ENCODE results near the gene EMC9.
"Not testable (repeated sequence)": the region's sequence is repeated elsewhere in the genome, so short reads cannot be mapped to it uniquely, and the experiment has no call there.

Gene EMC9

GRCh38 chr14:24110523-24110922 lies 30.9 kb downstream of the EMC9 start:
- no peak for DNase-seq (ENCODE audit: low read depth, low spot score)
- no peak overlapping the region for H3K4me3 ChIP-seq (ENCODE audit: low read depth, low read length)
- no peak for TF ChIP-seq CTCF (IDR thresholded peaks at IDR 0.05; ENCODE audit: low read depth, low read length)
- in situ Hi-C loops (cut with HindIII; ENCODE audit: low sequenced_read_pairs) = no loop called here

- H3K4me3 ChIP-seq (ENCODE audit: low read depth, low read length) = no peak overlapping the region
- in situ Hi-C loops (cut with HindIII; ENCODE audit: low sequenced_read_pairs) = no loop called here
- no peak for DNase-seq (ENCODE audit: low read depth, low spot score)
- no peak for TF ChIP-seq CTCF (IDR thresholded peaks at IDR 0.05; ENCODE audit: low read depth, low read length)
Measured at GRCh38 chr14:24110060-24110459, 31.3 kb downstream of the EMC9 start.

GRCh38 chr14:24108336-24108874 lies 33.0 kb downstream of the EMC9 start:
- no peak for DNase-seq (ENCODE audit: low read depth, low spot score)
- in situ Hi-C loops (cut with HindIII; ENCODE audit: low sequenced_read_pairs) = no loop called here
- no peak for TF ChIP-seq CTCF (IDR thresholded peaks at IDR 0.05; ENCODE audit: low read depth, low read length)
- H3K4me3 ChIP-seq (ENCODE audit: low read depth, low read length) = no peak overlapping the region

- H3K4me3 ChIP-seq (ENCODE audit: low read depth, low read length) = no peak overlapping the region
- DNase-seq (ENCODE audit: low read depth, low spot score) = no peak
- TF ChIP-seq CTCF (IDR thresholded peaks at IDR 0.05; ENCODE audit: low read depth, low read length) = no peak
- in situ Hi-C loops (cut with HindIII; ENCODE audit: low sequenced_read_pairs) = no loop called here
Measured at GRCh38 chr14:24106672-24107271, 34.6 kb downstream of the EMC9 start.

- in situ Hi-C loops (cut with HindIII; ENCODE audit: low sequenced_read_pairs); H3K4me3 ChIP-seq (ENCODE audit: low read depth, low read length); DNase-seq (ENCODE audit: low read depth, low spot score): not testable (repeated sequence)
Measured at GRCh38 chr14:24105609-24106239, 35.7 kb downstream of the EMC9 start.

- in situ Hi-C loops (cut with HindIII; ENCODE audit: low sequenced_read_pairs) = no loop called here
- TF ChIP-seq CTCF (IDR thresholded peaks at IDR 0.05; ENCODE audit: low read depth, low read length) = no peak
- DNase-seq (ENCODE audit: low read depth, low spot score) = no peak
- H3K4me3 ChIP-seq (ENCODE audit: low read depth, low read length) = no peak overlapping the region
Measured at GRCh38 chr14:24103451-24103850, 37.9 kb downstream of the EMC9 start.

- no peak for TF ChIP-seq CTCF (IDR thresholded peaks at IDR 0.05; ENCODE audit: low read depth, low read length)
- no peak for DNase-seq (ENCODE audit: low read depth, low spot score)
- no peak overlapping the region for H3K4me3 ChIP-seq (ENCODE audit: low read depth, low read length)
- in situ Hi-C loops (cut with HindIII; ENCODE audit: low sequenced_read_pairs) = no loop called here
Measured at GRCh38 chr14:24102357-24103048, 38.9 kb downstream of the EMC9 start.
